HEK293T (cell line): ENCODE results near the gene KISS1R.

ENCODE experiments used
- NFRKB ChIP-seq: fragments of 450-650 bp; IDR thresholded peaks from 2 replicates; pipeline ENCODE4 v1.6.1; 2016; ENCODE audit warnings: mild to moderate bottlenecking, moderate library complexity
- SUZ12 ChIP-seq: fragments of 450-650 bp; IDR thresholded peaks from 2 replicates; pipeline ENCODE4 v1.6.1; 2016; ENCODE audit warnings: mild to moderate bottlenecking

- no peak for TF ChIP-seq NFRKB
- no peak for TF ChIP-seq SUZ12
These were observed 15.8 kb downstream of the KISS1R start for GRCh38 chr19:932648-933552.
